OCI-LY3 (cell line): ENCODE measurements around the gene BBOX1.

ENCODE experiments used
- EZH2phosphoT487 ChIP-seq: fragments of 200-600 bp; shearing (Covaris generic); IDR thresholded peaks from 2 replicates; pipeline ENCODE4 v1.6.1; 2018; ENCODE audit warnings: antibody characterized with exemption, mixed run types, low read depth
- TF ChIP-seq, protein P1 (sequence below): fragments of 200-600, 300-600 bp; sonication (generic); IDR thresholded peaks from 2 replicates; pipeline ENCODE4 v1.5.1; 2014; ENCODE audit warnings: antibody characterized with exemption, low read length, low read depth

DNA sequence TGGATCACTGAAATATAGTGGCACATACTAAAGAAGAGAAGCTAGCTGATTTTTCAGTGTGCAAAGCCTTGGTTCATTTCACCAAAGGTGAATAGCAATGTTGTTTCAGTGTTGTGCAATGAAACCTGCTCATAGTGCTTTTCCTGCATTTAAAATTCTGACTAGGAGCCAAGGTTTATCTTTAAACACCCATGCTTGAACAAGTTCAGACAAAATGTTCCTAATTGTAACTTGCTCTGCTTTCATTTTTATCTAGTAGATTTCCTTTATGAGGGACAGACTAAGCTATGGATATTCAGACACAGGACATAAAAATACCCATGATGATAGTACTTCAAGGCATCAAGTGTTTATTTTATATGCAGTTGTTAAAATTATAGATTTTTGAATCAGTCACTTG lies 47.7 kb downstream of the BBOX1 start:
- TF ChIP-seq, protein P1, sequence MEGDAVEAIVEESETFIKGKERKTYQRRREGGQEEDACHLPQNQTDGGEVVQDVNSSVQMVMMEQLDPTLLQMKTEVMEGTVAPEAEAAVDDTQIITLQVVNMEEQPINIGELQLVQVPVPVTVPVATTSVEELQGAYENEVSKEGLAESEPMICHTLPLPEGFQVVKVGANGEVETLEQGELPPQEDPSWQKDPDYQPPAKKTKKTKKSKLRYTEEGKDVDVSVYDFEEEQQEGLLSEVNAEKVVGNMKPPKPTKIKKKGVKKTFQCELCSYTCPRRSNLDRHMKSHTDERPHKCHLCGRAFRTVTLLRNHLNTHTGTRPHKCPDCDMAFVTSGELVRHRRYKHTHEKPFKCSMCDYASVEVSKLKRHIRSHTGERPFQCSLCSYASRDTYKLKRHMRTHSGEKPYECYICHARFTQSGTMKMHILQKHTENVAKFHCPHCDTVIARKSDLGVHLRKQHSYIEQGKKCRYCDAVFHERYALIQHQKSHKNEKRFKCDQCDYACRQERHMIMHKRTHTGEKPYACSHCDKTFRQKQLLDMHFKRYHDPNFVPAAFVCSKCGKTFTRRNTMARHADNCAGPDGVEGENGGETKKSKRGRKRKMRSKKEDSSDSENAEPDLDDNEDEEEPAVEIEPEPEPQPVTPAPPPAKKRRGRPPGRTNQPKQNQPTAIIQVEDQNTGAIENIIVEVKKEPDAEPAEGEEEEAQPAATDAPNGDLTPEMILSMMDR: no peak
- TF ChIP-seq EZH2phosphoT487: no peak
